Type B pancreatic cell (in vitro differentiated cells): Measurements from ENCODE around the gene FAF1. TPM values are rescaled to one million over a fixed set of nuclear protein-coding genes. Genes with fewer than 3 reads are reported as not detected.
"Not testable (repeated sequence)": the region's sequence is repeated elsewhere in the genome, so short reads cannot be mapped to it uniquely, and the experiment has no call there.

Experiments used
- DNase-seq: peaks from one replicate; pipeline ENCODE4 v3.0.0; 2021; ENCODE audit warnings: mixed read lengths; ENCODE audit not compliant: unreplicated experiment; ENCODE audit errors: extremely low spot score
- H3K27ac Mint-ChIP-seq: 2 replicates; pipeline ENCODE4 v1.8.0; 2021; ENCODE audit warnings: mild to moderate bottlenecking, mixed read lengths
- H3K27me3 Mint-ChIP-seq: 2 replicates; pipeline ENCODE4 v1.8.0; 2021; ENCODE audit warnings: mixed read lengths
- H3K36me3 Mint-ChIP-seq: 2 replicates; pipeline ENCODE4 v1.8.0; 2021; ENCODE audit warnings: mixed read lengths
- H3K4me1 Mint-ChIP-seq: one replicate; pipeline ENCODE4 v1.8.0; 2021; ENCODE audit warnings: mixed read lengths; ENCODE audit not compliant: unreplicated experiment
- H3K4me3 Mint-ChIP-seq: 2 replicates; pipeline ENCODE4 v1.8.0; 2021; ENCODE audit warnings: mild to moderate bottlenecking, mixed read lengths
- H3K9me3 Mint-ChIP-seq: 2 replicates; pipeline ENCODE4 v1.8.0; 2021; ENCODE audit warnings: mixed read lengths
- CTCF ChIP-seq: fragments of 200-600 bp; sonication (generic); conservative IDR thresholded peaks from 2 replicates; pipeline ENCODE4 v1.5.0; 2021; ENCODE audit warnings: antibody characterized with exemption, mild to moderate bottlenecking
- total RNA-seq: library from RNA; stranded (reverse); gene quantifications from 2 replicates; pipeline ENCODE4 v1.2.1, GENCODE V29; 2021; ENCODE audit warnings: low replicate concordance

The FAF1 gene
- total RNA-seq, 1 donor from 2014 or later = 49.9 TPM

GRCh38 chr1:50967416-50968157, 7.5 kb upstream of the FAF1 start:
- H3K36me3 Mint-ChIP-seq = no peaks in the 10 kb centered on the region
- peaks cover 8% of the 10 kb centered on the region for H3K4me1 Mint-ChIP-seq
- H3K9me3 Mint-ChIP-seq = no peaks in the 10 kb centered on the region
- H3K27ac Mint-ChIP-seq = peak overlapping the region; percentile 70
- no peak for DNase-seq
- peak overlapping the region; percentile 92 for H3K4me3 Mint-ChIP-seq
- H3K27me3 Mint-ChIP-seq = peaks cover 73% of the 10 kb centered on the region
- no peak for TF ChIP-seq CTCF

GRCh38 chr1:50966991-50967390, 6.9 kb upstream of the FAF1 start:
- Mint-ChIP-seq H3K27ac (no peak overlapping the region), H3K4me1 (peaks cover 8% of the 10 kb centered on the region), H3K36me3 (no peaks in the 10 kb centered on the region), H3K9me3 (no peaks in the 10 kb centered on the region), H3K4me3 (no peak overlapping the region), H3K27me3 (peaks cover 69% of the 10 kb centered on the region)
- DNase-seq = no peak
- TF ChIP-seq CTCF = no peak

GRCh38 chr1:50964863-50965262, 4.8 kb upstream of the FAF1 start:
- Mint-ChIP-seq H3K4me3 (no peak overlapping the region), H3K27me3 (peaks cover 51% of the 10 kb centered on the region), H3K4me1 (peaks cover 8% of the 10 kb centered on the region), H3K36me3 (no peaks in the 10 kb centered on the region), H3K9me3 (no peaks in the 10 kb centered on the region), H3K27ac (no peak overlapping the region)
- no peak for DNase-seq
- no peak for TF ChIP-seq CTCF

- no peak for TF ChIP-seq CTCF
- Mint-ChIP-seq H3K27me3 (peaks cover 12% of the 10 kb centered on the region), H3K27ac (peak overlapping the region; percentile 83), H3K9me3 (no peaks in the 10 kb centered on the region), H3K4me3 (peak overlapping the region; percentile 90), H3K4me1 (peaks cover 14% of the 10 kb centered on the region), H3K36me3 (no peaks in the 10 kb centered on the region)
- no peak for DNase-seq
Observed at GRCh38 chr1:50959303-50959912, 659 bp downstream of the FAF1 start.

GRCh38 chr1:50955116-50955515, 5.0 kb downstream of the FAF1 start:
- peaks cover 13% of the 10 kb centered on the region for H3K4me1 Mint-ChIP-seq
- no peak for TF ChIP-seq CTCF
- peaks cover 6% of the 10 kb centered on the region for H3K36me3 Mint-ChIP-seq
- H3K27ac Mint-ChIP-seq = no peak overlapping the region
- no peak for DNase-seq
- no peak overlapping the region for H3K4me3 Mint-ChIP-seq
- no peaks in the 10 kb centered on the region for H3K27me3 Mint-ChIP-seq
- no peaks in the 10 kb centered on the region for H3K9me3 Mint-ChIP-seq

GRCh38 chr1:50952566-50952965, 7.5 kb downstream of the FAF1 start:
- H3K27me3 Mint-ChIP-seq, DNase-seq, H3K27ac Mint-ChIP-seq, H3K4me1 Mint-ChIP-seq, H3K4me3 Mint-ChIP-seq, H3K36me3 Mint-ChIP-seq, H3K9me3 Mint-ChIP-seq: not testable (repeated sequence)
